SK-N-SH treated with all-trans-retinoic acid at 6 μM for 48 hours (cell line): ENCODE measurements around the gene DUSP3.
"Not testable (repeated sequence)": the region's sequence is repeated elsewhere in the genome, so short reads cannot be mapped to it uniquely, and the experiment has no call there.

Experiments
- BACH2 ChIP-seq: fragments of 250-450 bp; sonication (Bioruptor Pico); IDR thresholded peaks from 2 replicates; pipeline ENCODE4 v1.9.0; 2021; ENCODE audit warnings: mild to moderate bottlenecking, borderline replicate concordance
- ISL1 ChIP-seq: fragments of 250-450 bp; sonication (Bioruptor Pico); IDR thresholded peaks from 2 replicates; pipeline ENCODE4 v2.1.2; 2022; ENCODE audit warnings: mild to moderate bottlenecking, moderate library complexity
- OSR1 ChIP-seq: fragments of 250-450 bp; sonication (Bioruptor Pico); IDR thresholded peaks from 2 replicates; pipeline ENCODE4 v1.8.0; 2022; ENCODE audit warnings: moderate library complexity, mild to moderate bottlenecking, inconsistent platforms
- PATZ1 ChIP-seq: fragments of 250-450 bp; sonication (Bioruptor Pico); IDR thresholded peaks from 2 replicates; pipeline ENCODE4 v1.8.0; 2020; ENCODE audit warnings: mild to moderate bottlenecking, moderate library complexity, borderline replicate concordance
- POU6F1 ChIP-seq: fragments of 250-450 bp; sonication (Bioruptor Pico); IDR thresholded peaks from 2 replicates; pipeline ENCODE4 v1.8.0; 2021; ENCODE audit warnings: low read depth, mild to moderate bottlenecking, moderate library complexity, borderline replicate concordance
- TCF4 ChIP-seq: fragments of 250-450 bp; sonication (Bioruptor Pico); IDR thresholded peaks from 2 replicates; pipeline ENCODE4 v1.8.0; 2021; ENCODE audit warnings: mild to moderate bottlenecking, moderate library complexity, borderline replicate concordance

- not testable (repeated sequence) for TF ChIP-seq ISL1; PATZ1 (CRISPR knock-in tag); BACH2 (CRISPR knock-in tag); OSR1; POU6F1 (CRISPR knock-in tag); TCF4
These were observed 13.9 kb upstream of the DUSP3 start for GRCh38 chr17:43792668-43793067.
